NCI-H128 (cell line): ENCODE results near the gene IFT74.
"Not testable (repeated sequence)": the region's sequence is repeated elsewhere in the genome, so short reads cannot be mapped to it uniquely, and the experiment has no call there.

Experiments
- DNase-seq: peaks from one replicate; lab custom pipeline; 2025; ENCODE audit not compliant: unreplicated experiment; lab: John Stamatoyannopoulos, UW

The IFT74 gene

DNA sequence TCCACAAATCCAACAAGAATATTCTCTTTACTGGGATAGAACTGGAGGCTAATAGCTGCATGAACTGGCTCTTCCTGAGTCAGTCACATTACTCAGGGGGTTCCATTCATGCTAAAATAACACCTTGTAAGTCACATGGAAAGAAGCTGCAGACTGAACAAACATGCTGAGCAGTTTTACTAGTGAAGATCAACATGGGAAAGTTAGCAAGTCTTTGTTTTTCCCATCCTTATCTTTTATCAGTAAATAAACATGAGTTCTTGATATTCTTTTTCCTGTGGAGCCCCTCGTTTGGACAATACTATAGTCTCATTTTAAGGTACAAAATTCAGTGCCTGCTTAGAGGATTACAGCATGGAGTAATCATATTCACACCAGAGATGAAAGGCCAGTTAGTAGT, 109.1 kb downstream of the IFT74 start:
- no peak for DNase-seq

- DNase-seq, result no peak
Observed at GRCh38 chr9:27073841-27074728, 117.9 kb downstream of the IFT74 start.

DNA sequence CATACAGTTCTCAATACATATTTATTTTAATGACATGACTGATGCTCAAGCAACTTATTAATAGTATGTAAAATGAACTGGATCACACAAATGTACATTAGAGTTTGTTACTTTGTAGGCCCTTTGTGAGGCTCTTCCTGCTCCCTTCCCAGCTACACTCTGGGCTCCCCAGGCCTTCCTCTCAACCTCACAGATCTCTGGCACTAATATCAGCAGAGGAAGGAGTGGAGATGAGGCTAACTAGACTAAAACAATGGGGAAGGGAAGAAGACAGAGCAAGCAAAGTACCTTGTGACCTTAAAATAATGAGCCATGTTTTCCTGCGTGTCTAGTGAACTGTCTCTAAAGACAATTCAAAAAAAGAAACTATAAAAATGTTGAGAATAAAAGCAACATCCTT, 122.5 kb downstream of the IFT74 start:
- DNase-seq, result no peak

GRCh38 chr9:27085456-27085855, 129.2 kb downstream of the IFT74 start:
- DNase-seq, result no peak

DNA sequence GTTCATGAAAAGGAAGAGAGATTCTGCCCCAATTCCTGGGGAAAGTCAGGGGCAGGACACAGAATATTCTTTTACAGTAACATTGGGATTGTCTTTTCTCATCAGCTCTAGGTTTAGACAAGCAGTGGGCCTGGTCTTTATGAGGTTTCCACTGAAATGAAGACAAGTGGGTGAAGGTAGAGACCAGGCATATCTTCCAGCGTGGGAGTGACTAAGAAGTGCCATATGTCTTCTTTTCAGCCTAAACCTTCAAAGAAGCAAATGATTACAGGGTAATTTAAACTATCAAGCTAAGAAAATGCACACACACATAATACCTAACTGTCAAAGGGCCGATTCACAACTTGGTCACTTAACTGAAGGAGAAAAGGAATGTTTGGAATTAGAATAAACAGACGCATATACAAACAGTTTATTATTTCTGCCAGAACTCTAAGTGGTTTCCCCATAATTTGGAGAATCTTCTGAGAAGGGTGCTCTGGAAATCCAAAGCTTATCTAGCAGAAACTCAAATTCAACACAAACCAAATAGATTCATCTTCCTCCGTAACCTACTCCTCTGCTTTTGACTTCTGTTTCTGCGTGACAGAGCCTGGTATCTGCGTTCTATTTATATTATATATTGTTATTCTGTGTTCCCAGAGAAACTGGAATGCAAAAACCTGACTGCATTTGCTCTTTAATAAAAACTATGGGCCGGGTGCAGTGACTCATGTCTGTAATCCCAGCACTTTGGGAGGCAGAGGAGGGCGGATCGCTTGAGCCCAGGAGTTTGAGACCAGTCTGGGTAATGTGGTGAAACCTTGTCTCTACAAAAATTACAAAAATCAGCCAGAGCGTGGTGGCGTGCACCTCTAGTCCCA, 130.8 kb downstream of the IFT74 start:
- DNase-seq, result no peak

GRCh38 chr9:27088981-27089380, 132.8 kb downstream of the IFT74 start:
- DNase-seq, result no peak

GRCh38 chr9:27089706-27090105, 133.5 kb downstream of the IFT74 start:
- no peak for DNase-seq

DNA sequence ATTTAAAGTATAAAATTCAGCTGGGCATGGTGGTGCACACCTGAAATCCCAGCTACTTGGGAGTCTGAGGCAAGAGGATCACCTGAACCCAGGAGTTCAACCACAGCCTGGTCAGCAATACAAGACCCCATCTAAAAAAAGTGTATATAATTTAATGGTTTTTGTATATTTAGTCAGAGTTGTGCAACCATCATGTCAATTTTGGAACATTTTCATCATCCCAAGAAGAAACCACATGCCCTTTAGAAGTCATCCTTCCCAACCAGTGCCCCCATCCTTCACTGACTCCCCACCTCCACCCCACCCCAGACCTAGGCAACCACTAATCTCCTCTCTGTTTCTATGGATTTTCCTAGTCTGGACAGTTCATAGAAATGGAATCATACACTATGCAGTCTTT, 134.0 kb downstream of the IFT74 start:
- DNase-seq, result no peak

- DNase-seq, result no peak
Observed at GRCh38 chr9:27090711-27091110, 134.5 kb downstream of the IFT74 start.

- DNase-seq, result not testable (repeated sequence)
Observed at GRCh38 chr9:27092496-27092895, 136.3 kb downstream of the IFT74 start.

GRCh38 chr9:27093384-27094067, 137.3 kb downstream of the IFT74 start:
- not testable (repeated sequence) for DNase-seq

DNA sequence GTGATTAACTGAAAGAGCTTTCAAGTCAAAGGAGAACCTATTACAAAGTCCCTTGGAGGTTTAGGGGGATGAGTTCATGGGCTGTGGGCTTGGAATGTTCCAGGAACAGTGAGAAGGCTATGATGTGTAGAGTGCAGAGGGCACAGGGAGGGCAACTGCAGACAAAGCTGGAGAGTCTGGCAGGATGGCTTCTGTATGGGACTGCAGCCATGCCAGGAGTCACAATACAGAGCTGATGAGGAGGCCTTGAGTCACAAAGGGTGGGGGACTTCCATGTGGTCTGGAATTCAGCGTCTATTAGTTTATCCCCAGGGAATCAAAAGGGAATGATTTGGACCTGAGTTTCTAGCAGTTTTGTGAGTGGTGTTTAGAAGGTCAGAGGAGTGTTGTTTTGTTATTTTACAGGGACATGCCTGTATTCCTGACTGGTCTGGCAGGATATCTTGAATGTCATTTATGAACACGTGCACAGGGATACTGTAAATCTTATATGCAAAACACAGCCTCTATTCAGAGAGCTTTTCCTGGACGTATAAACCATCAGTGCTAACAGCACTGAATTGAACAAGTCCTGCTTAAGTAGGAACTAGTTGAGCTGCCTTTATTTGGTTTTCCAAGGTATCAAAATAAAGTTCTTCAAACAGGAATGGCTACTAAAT, 138.6 kb downstream of the IFT74 start:
- no peak for DNase-seq

GRCh38 chr9:27107241-27107640, 151.0 kb downstream of the IFT74 start:
- DNase-seq, result no peak

GRCh38 chr9:27108981-27109541, 152.8 kb downstream of the IFT74 start, which contains the start of gene TEK:
Gene TEK (plus strand): TSS chr9:27109225. CDS start chr9:27109591, 366 bp downstream.
- DNase-seq, result no peak

- DNase-seq, result no peak
Observed at GRCh38 chr9:27109621-27110020, 153.4 kb downstream of the IFT74 start.

DNA sequence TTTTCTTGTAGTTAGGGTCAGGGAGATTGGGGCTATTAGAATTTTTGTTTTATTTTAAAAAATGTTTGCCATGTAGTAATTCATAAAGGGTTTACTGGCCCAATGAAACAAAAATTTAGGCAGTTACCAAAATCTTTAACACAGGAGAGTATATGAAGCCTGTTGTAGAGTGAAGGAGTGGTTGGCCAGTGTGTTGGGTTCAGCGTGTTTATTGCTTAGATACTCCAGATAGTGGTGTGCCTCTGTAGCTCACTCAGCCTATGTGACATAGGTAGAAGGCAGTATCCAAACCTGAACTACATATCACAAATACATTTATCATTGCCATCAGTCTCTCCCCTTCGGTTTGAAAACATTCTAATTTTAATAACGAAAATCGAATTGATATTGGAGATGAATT, 154.0 kb downstream of the IFT74 start:
- DNase-seq, result no peak

DNA sequence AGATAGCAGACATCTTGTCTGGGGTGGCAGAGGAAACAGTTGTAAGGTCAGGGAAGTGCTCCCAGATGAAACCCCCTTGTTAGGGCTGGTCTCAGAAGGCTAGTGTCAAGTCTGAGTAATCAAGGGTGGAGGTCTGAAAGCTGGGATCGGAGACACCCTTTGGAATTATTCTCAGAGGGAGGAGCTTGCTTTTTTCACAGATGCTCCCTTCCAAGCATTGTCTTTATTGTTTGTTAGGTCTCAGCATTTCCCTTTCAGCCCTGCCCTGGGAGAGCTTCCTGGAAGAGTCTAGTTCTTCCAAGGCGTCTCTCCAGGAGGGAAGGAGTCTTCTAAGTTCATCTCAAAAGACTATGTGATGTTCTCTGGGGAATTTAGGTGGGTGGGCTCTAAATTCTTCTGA, 156.0 kb downstream of the IFT74 start:
- no peak for DNase-seq
